Naive B cell (primary cell): ENCODE results near the gene CPNE5. TPM values are rescaled to one million over a fixed set of nuclear protein-coding genes. Genes with fewer than 3 reads are reported as not detected.

Experiments used
- ATAC-seq, 2 donors: fragments of 150-1000 bp; cut with Tn5 transposase; 2 replicates each; pipeline ENCODE4 v1.10.0; 2021; ENCODE audit warnings: low read depth in 2 of 2, mild to moderate bottlenecking in 2 of 2, moderate library complexity in 2 of 2
- DNase-seq: peaks from one replicate; pipeline ENCODE4 v3.0.0; 2022
- H3K27ac Mint-ChIP-seq, 6 donors: one replicate each; pipeline ENCODE4 v1.8.0; 2020 to 2022; ENCODE audit warnings: mild to moderate bottlenecking in 6 of 6, mixed read lengths in 6 of 6, moderate library complexity in 5 of 6, inconsistent platforms in 2 of 6
- H3K27me3 Mint-ChIP-seq, 3 donors: one replicate each; pipeline ENCODE4 v1.8.0; 2021 to 2022; ENCODE audit warnings: mixed read lengths in 3 of 3, mild to moderate bottlenecking in 1 of 3
- H3K36me3 Mint-ChIP-seq, 2 donors: one replicate each; pipeline ENCODE4 v1.8.0; 2020 to 2022; ENCODE audit warnings: mixed read lengths in 2 of 2, inconsistent platforms in 1 of 2, mild to moderate bottlenecking in 1 of 2
- H3K4me1 Mint-ChIP-seq, 3 donors: one replicate each; pipeline ENCODE4 v1.8.0; 2020 to 2022; ENCODE audit warnings: mixed read lengths in 3 of 3, inconsistent platforms in 1 of 3, mild to moderate bottlenecking in 1 of 3, moderate library complexity in 1 of 3
- H3K4me3 Mint-ChIP-seq, 8 donors: one replicate each; pipeline ENCODE4 v1.8.0; 2020 to 2022; ENCODE audit warnings: mild to moderate bottlenecking in 8 of 8, mixed read lengths in 8 of 8, moderate library complexity in 8 of 8, inconsistent platforms in 2 of 8
- H3K9me3 Mint-ChIP-seq, 7 donors: one replicate each; pipeline ENCODE4 v1.8.0; 2020 to 2022; ENCODE audit warnings: mixed read lengths in 7 of 7, mild to moderate bottlenecking in 5 of 7, inconsistent platforms in 2 of 7, moderate library complexity in 1 of 7
- polyA plus RNA-seq, 6 donors: library from polyadenylated mRNA; unstranded; fragments of 300-500 nt; fragmentation: Illumina TruSeq; gene quantifications; one replicate each; pipeline ENCODE4 v1.2.3, GENCODE V29; 2021; ENCODE audit warnings: low read depth in 6 of 6

CPNE5 gene
- polyA plus RNA-seq, 6 donors from 2014 or later, result 56.9 to 105 (median 92.2) TPM

GRCh38 chr6:36825994-36826393 is 13.2 kb downstream of the CPNE5 start:
- no peak overlapping the region for H3K4me3 Mint-ChIP-seq
- H3K4me1 Mint-ChIP-seq, result peaks cover 0 to 6% (median 4%) of the 10 kb centered on the region in 3 donors
- no peaks in the 10 kb centered on the region for H3K36me3 Mint-ChIP-seq
- H3K27ac Mint-ChIP-seq, result no peak overlapping the region
- no peak for ATAC-seq
- H3K9me3 Mint-ChIP-seq, result peaks cover 0 to 3% (median 0%) of the 10 kb centered on the region in 7 donors
- H3K27me3 Mint-ChIP-seq, result peaks cover 22 to 39% (median 27%) of the 10 kb centered on the region in 3 donors
- DNase-seq, result no peak

GRCh38 chr6:36825452-36825851 is 13.8 kb downstream of the CPNE5 start:
- Mint-ChIP-seq H3K4me3 (peak overlapping the region in 1 of 8 donors; percentile 59), H3K27ac (peak overlapping the region in 2 of 6 donors; percentile 53 to 62), H3K4me1 (peaks cover 0 to 6% (median 4%) of the 10 kb centered on the region in 3 donors), H3K9me3 (peaks cover 0 to 3% (median 0%) of the 10 kb centered on the region in 7 donors), H3K27me3 (peaks cover 22 to 43% (median 27%) of the 10 kb centered on the region in 3 donors), H3K36me3 (no peaks in the 10 kb centered on the region)
- DNase-seq (no peak), ATAC-seq (no peak)

- H3K27me3 Mint-ChIP-seq, result peaks cover 22 to 43% (median 27%) of the 10 kb centered on the region in 3 donors
- no peaks in the 10 kb centered on the region for H3K36me3 Mint-ChIP-seq
- no peak overlapping the region for H3K4me3 Mint-ChIP-seq
- DNase-seq, result no peak
- peaks cover 0 to 3% (median 0%) of the 10 kb centered on the region in 7 donors for H3K9me3 Mint-ChIP-seq
- H3K4me1 Mint-ChIP-seq, result peaks cover 0 to 6% (median 5%) of the 10 kb centered on the region in 3 donors
- H3K27ac Mint-ChIP-seq, result no peak overlapping the region
- no peak for ATAC-seq
These were observed 15.0 kb downstream of the CPNE5 start for GRCh38 chr6:36824253-36824652.

- no peak for ATAC-seq
- H3K27me3 Mint-ChIP-seq, result peaks cover 22 to 43% (median 27%) of the 10 kb centered on the region in 3 donors
- no peak overlapping the region for H3K4me3 Mint-ChIP-seq
- peaks cover 0 to 6% (median 5%) of the 10 kb centered on the region in 3 donors for H3K4me1 Mint-ChIP-seq
- H3K27ac Mint-ChIP-seq, result peak overlapping the region in 1 of 6 donors; percentile 81
- H3K9me3 Mint-ChIP-seq, result peaks cover 0 to 3% (median 0%) of the 10 kb centered on the region in 7 donors
- H3K36me3 Mint-ChIP-seq, result no peaks in the 10 kb centered on the region
- no peak for DNase-seq
These were observed 15.7 kb downstream of the CPNE5 start for GRCh38 chr6:36823421-36824096.

- Mint-ChIP-seq H3K27ac (no peak overlapping the region), H3K9me3 (peaks cover 0 to 3% (median 0%) of the 10 kb centered on the region in 7 donors), H3K27me3 (peaks cover 22 to 39% (median 27%) of the 10 kb centered on the region in 3 donors), H3K4me1 (peaks cover 0 to 6% (median 5%) of the 10 kb centered on the region in 3 donors), H3K36me3 (no peaks in the 10 kb centered on the region), H3K4me3 (peak overlapping the region in 1 of 8 donors; percentile 16)
- ATAC-seq (no peak), DNase-seq (no peak)
These were observed 16.6 kb downstream of the CPNE5 start for GRCh38 chr6:36822506-36823269.

- peak overlapping the region in 1 of 8 donors; percentile 16 for H3K4me3 Mint-ChIP-seq
- ATAC-seq, result no peak
- H3K36me3 Mint-ChIP-seq, result no peaks in the 10 kb centered on the region
- H3K9me3 Mint-ChIP-seq, result peaks cover 0 to 3% (median 0%) of the 10 kb centered on the region in 7 donors
- peaks cover 0 to 6% (median 1%) of the 10 kb centered on the region in 3 donors for H3K4me1 Mint-ChIP-seq
- peaks cover 18 to 29% (median 22%) of the 10 kb centered on the region in 3 donors for H3K27me3 Mint-ChIP-seq
- no peak for DNase-seq
- H3K27ac Mint-ChIP-seq, result no peak overlapping the region
These were observed 17.5 kb downstream of the CPNE5 start for GRCh38 chr6:36821581-36822335.

- H3K27me3 Mint-ChIP-seq, result peaks cover 10 to 22% (median 17%) of the 10 kb centered on the region in 3 donors
- H3K27ac Mint-ChIP-seq, result no peak overlapping the region
These were observed 18.3 kb downstream of the CPNE5 start for GRCh38 chr6:36820700-36821580.

GRCh38 chr6:36818756-36819155 is 20.5 kb downstream of the CPNE5 start:
- ATAC-seq (no peak), DNase-seq (no peak)
- Mint-ChIP-seq H3K4me3 (no peak overlapping the region), H3K27ac (no peak overlapping the region), H3K9me3 (peaks cover 0 to 2% (median 0%) of the 10 kb centered on the region in 7 donors), H3K27me3 (peaks cover 0 to 7% (median 3%) of the 10 kb centered on the region in 3 donors), H3K4me1 (peaks cover 0 to 1% (median 0%) of the 10 kb centered on the region in 3 donors), H3K36me3 (no peaks in the 10 kb centered on the region)

More at GRCh38 chr6:36820700-36821580, 18.3 kb downstream of the CPNE5 start:
- DNase-seq (no peak), ATAC-seq (no peak)
- no peak overlapping the region for H3K4me3 Mint-ChIP-seq
- peaks cover 0 to 1% (median 0%) of the 10 kb centered on the region in 3 donors for H3K4me1 Mint-ChIP-seq
- H3K9me3 Mint-ChIP-seq, result peaks cover 0 to 3% (median 0%) of the 10 kb centered on the region in 7 donors
- no peaks in the 10 kb centered on the region for H3K36me3 Mint-ChIP-seq

GRCh38 chr6:36817847-36818246 is 21.4 kb downstream of the CPNE5 start:
- Mint-ChIP-seq H3K4me3 (no peak overlapping the region), H3K27ac (no peak overlapping the region), H3K27me3 (peaks cover 0 to 7% (median 2%) of the 10 kb centered on the region in 3 donors), H3K36me3 (no peaks in the 10 kb centered on the region), H3K9me3 (peaks cover 0 to 2% (median 0%) of the 10 kb centered on the region in 7 donors), H3K4me1 (peaks cover 0 to 1% (median 0%) of the 10 kb centered on the region in 3 donors)
- no peak for ATAC-seq
- DNase-seq, result no peak

GRCh38 chr6:36817176-36817817 is 21.9 kb downstream of the CPNE5 start:
- peak overlapping the region in 1 of 6 donors; percentile 1 for H3K27ac Mint-ChIP-seq
- H3K4me3 Mint-ChIP-seq, result no peak overlapping the region
- peaks cover 0 to 7% (median 0%) of the 10 kb centered on the region in 3 donors for H3K27me3 Mint-ChIP-seq
- H3K36me3 Mint-ChIP-seq, result no peaks in the 10 kb centered on the region
- peaks cover 0 to 1% (median 0%) of the 10 kb centered on the region in 3 donors for H3K4me1 Mint-ChIP-seq
- DNase-seq, result no peak
- H3K9me3 Mint-ChIP-seq, result peaks cover 0 to 2% (median 0%) of the 10 kb centered on the region in 7 donors
- ATAC-seq, result no peak

- no peak for ATAC-seq
- DNase-seq, result no peak
- Mint-ChIP-seq H3K27ac (no peak overlapping the region), H3K4me3 (no peak overlapping the region), H3K9me3 (peaks cover 0 to 2% (median 0%) of the 10 kb centered on the region in 7 donors), H3K36me3 (no peaks in the 10 kb centered on the region), H3K4me1 (peaks cover 0 to 1% (median 0%) of the 10 kb centered on the region in 3 donors), H3K27me3 (peaks cover 0 to 6% (median 0%) of the 10 kb centered on the region in 3 donors)
These were observed 23.1 kb downstream of the CPNE5 start for GRCh38 chr6:36815962-36816735.
